ENCODE data around the gene NANOS2.
A peak's percentile ranks its signal among the peaks of the same experiment; 100 is the strongest.

The NANOS2 gene

GRCh38 chr19:45890877-45891276, 23.7 kb downstream of the NANOS2 start:
- no peak for DNase-seq

- no peak for DNase-seq
These were observed 25.2 kb downstream of the NANOS2 start for GRCh38 chr19:45889210-45889885.

- DNase-seq, result no peak
These were observed 27.3 kb downstream of the NANOS2 start for GRCh38 chr19:45887200-45887710.

GRCh38 chr19:45886427-45887199, 28.0 kb downstream of the NANOS2 start:
- DNase-seq, result peak; percentile 92

- peak; percentile 91 for DNase-seq
These were observed 28.8 kb downstream of the NANOS2 start, which contains the start of gene IRF2BP1 for GRCh38 chr19:45885556-45886426. IRF2BP1 (minus strand) TSS chr19:45886141; CDS start chr19:45885774, 367 bp downstream.

GRCh38 chr19:45884682-45885555, 29.7 kb downstream of the NANOS2 start:
- DNase-seq, result no peak

GRCh38 chr19:45883881-45884681, 30.5 kb downstream of the NANOS2 start:
- no peak for DNase-seq

GRCh38 chr19:45883586-45883880, 31.0 kb downstream of the NANOS2 start:
- DNase-seq, result no peak

GRCh38 chr19:45882652-45883585, 31.7 kb downstream of the NANOS2 start:
- DNase-seq, result peak; percentile 87

- DNase-seq, result no peak
These were observed 32.6 kb downstream of the NANOS2 start for GRCh38 chr19:45881909-45882528.

GRCh38 chr19:45881082-45881908, 33.3 kb downstream of the NANOS2 start:
- no peak for DNase-seq

- no peak for DNase-seq
These were observed 34.6 kb downstream of the NANOS2 start for GRCh38 chr19:45879971-45880370.

- DNase-seq, result no peak
These were observed 35.5 kb downstream of the NANOS2 start for GRCh38 chr19:45879055-45879454.

GRCh38 chr19:45878043-45878794, 36.4 kb downstream of the NANOS2 start:
- no peak for DNase-seq

- DNase-seq, result peak; percentile 53
These were observed 38.0 kb downstream of the NANOS2 start for GRCh38 chr19:45876411-45877197.

GRCh38 chr19:45876161-45876410, 38.5 kb downstream of the NANOS2 start:
- no peak for DNase-seq

GRCh38 chr19:45874620-45874966, 40.0 kb downstream of the NANOS2 start:
- DNase-seq, result no peak

Data from activated naive CD4-positive, alpha-beta T cell treated with Interleukin-2 at 50 U/mL for 16 hours (primary cell).